Panc1 (cell line): ENCODE data around the gene TMEM107. TPM values are rescaled to one million over a fixed set of nuclear protein-coding genes. Genes with fewer than 3 reads are reported as not detected.
A peak's percentile ranks its signal among the peaks of the same experiment; 100 is the strongest.

Source experiments
- ATAC-seq: fragments of 200-7000 bp; cut with Tn5 transposase; 2 replicates; pipeline ENCODE4 v1.9.1; 2020; ENCODE audit warnings: mild to moderate bottlenecking, moderate library complexity
- BruUV-seq: library from RNA; stranded (reverse); fragments of 400-500 nt; replicated peaks from 2 replicates; lab custom pipeline; 2021; lab: Mats Ljungman, UMichigan
- CTCF ChIA-PET: fragments of 300-600 bp; sonication (Branson Sonifier 250); formaldehyde crosslinking; loops from one replicate; lab custom pipeline; 2022; ENCODE audit warnings: antibody characterized with exemption; lab: Charles Lee
- POLR2A ChIA-PET: fragments of 300-600 bp; sonication (Branson Sonifier 250); formaldehyde crosslinking; loops from one replicate; lab custom pipeline; 2022; ENCODE audit warnings: antibody characterized with exemption; lab: Charles Lee
- DNase-seq: peaks from one replicate; pipeline ENCODE4 v3.0.0-alpha.2; 2010; ENCODE audit warnings: low read depth, low spot score
- H3K27ac ChIP-seq: 2 replicates; pipeline ENCODE4 v1.5.1; 2011; ENCODE audit warnings: mild to moderate bottlenecking, low read length, inconsistent platforms
- H3K27me3 ChIP-seq: fragments of 200-500 bp; sonication (Bioruptor generic); 2 replicates; pipeline ENCODE4 v1.6.0; 2014; ENCODE audit warnings: low read length, inconsistent platforms; ENCODE audit not compliant: control insufficient read depth, insufficient read depth
- H3K36me3 ChIP-seq: fragments of 200-500 bp; sonication (Bioruptor generic); 2 replicates; pipeline ENCODE4 v1.5.1; 2014; ENCODE audit warnings: inconsistent platforms, mild to moderate bottlenecking, low read length, moderate library complexity; ENCODE audit not compliant: control insufficient read depth, insufficient read depth
- H3K4me1 ChIP-seq: 2 replicates; pipeline ENCODE4 v1.5.1; 2011; ENCODE audit warnings: inconsistent platforms, mild to moderate bottlenecking, low read length, moderate library complexity; ENCODE audit not compliant: control insufficient read depth, insufficient read depth
- H3K4me3 ChIP-seq, 2 experiments: 2 replicates each; pipeline ENCODE4 v1.5.1; 2011 to 2012; ENCODE audit warnings: low read depth in 2 of 2, low read length in 2 of 2, mild to moderate bottlenecking in 2 of 2, inconsistent platforms in 1 of 2, moderate library complexity in 1 of 2
- H3K9me3 ChIP-seq: fragments of 200-500 bp; sonication (Bioruptor generic); 2 replicates; pipeline ENCODE4 v1.5.1; 2014; ENCODE audit warnings: low read depth, mild to moderate bottlenecking, inconsistent platforms, low read length, moderate library complexity; ENCODE audit not compliant: control insufficient read depth, insufficient read depth
- CTCF ChIP-seq: fragments of 450-650 bp; IDR thresholded peaks from 2 replicates; pipeline ENCODE4 v1.5.1; 2017; ENCODE audit warnings: mild to moderate bottlenecking
- POLR2AphosphoS5 ChIP-seq: IDR thresholded peaks from 2 replicates; pipeline ENCODE4 v1.6.1; 2012; ENCODE audit warnings: mild to moderate bottlenecking, low read depth, low read length, moderate library complexity
- REST ChIP-seq, 2 experiments: IDR thresholded peaks; 2 replicates each; pipeline ENCODE4 v1.6.1; 2011 to 2012; ENCODE audit warnings: low read depth in 2 of 2, control low read depth in 1 of 2, low read length in 1 of 2, mild to moderate bottlenecking in 1 of 2, moderate library complexity in 1 of 2; ENCODE audit not compliant: insufficient read depth in 1 of 2
- SIN3A ChIP-seq: IDR thresholded peaks from 2 replicates; pipeline ENCODE4 v1.6.1; 2012; ENCODE audit warnings: low read depth, mild to moderate bottlenecking, low read length, moderate library complexity, borderline replicate concordance; ENCODE audit not compliant: insufficient read depth
- TCF7L2 ChIP-seq: IDR thresholded peaks from 2 replicates; pipeline ENCODE4 v1.6.1; 2011; ENCODE audit warnings: mild to moderate bottlenecking, low read depth, low read length, inconsistent platforms
- in situ Hi-C: cut with HindIII; loops from 2 replicates; pipeline ENCODE4 v1.10.0; 2016; ENCODE audit warnings: low sequenced_read_pairs, low pct_unique_long_range_greater_than_20kb
- intact Hi-C: fragments of 100-400 bp; cut with micrococcal nuclease; formaldehyde crosslinking; loops from one replicate; pipeline ENCODE4 v1.10.0; 2022; ENCODE audit not compliant: unreplicated experiment
- total RNA-seq: library from RNA; stranded (reverse); gene quantifications from one replicate; pipeline ENCODE4 v1.2.1, GENCODE V29; 2021; ENCODE audit not compliant: unreplicated experiment

TMEM107 gene
- total RNA-seq, 1 experiment from 2014 or later = 10.6 TPM

DNA sequence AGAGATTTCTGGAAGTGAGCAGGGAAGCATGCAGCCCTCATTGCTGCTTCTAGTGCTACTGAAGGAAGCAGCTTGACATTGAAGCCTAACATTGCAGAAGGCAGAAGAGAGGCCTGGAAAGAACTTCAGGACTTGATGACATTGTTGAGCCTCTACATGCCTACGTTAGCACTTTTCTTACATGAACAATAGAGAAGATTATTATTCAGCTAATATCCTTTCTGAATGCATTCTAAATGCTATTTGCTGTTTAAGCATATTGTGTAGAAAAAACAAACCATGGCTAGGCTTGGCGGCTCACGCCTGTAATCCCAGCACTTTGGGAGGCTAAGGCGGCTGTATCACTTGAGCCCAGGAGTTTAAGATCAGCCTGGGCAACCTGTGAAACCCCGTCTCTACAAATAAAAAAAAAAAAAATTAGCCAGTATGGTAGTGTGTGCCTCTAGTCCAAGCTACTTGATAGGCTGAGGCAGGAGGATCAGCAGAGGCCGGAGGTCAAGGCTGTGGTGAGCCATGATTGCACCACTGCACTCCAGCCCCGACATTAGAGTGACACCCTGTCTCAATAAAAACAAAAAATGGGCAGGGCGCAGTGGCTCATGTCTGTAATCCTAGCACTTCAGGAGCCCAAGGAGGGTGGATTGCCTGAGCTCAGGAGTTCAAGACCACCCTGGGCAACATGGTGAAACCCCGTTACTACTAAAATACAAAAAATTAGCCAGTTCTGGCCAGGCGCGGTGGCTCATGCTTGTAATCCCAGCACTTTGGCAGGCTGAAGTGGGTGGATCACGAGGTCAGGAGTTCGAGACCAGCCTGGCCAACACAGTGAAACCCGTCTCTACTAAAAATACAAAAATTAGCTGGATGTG is 36.4 kb upstream of the TMEM107 start:
- TF ChIP-seq CTCF (no peak), POLR2AphosphoS5 (no peak), SIN3A (no peak), TCF7L2 (no peak), REST (IDR thresholded peaks at IDR 0.05; ENCODE audit: insufficient read depth in 1 of 2, low read depth in 2 of 2, low read length in 1 of 2) (no peak)
- CTCF ChIA-PET = no interaction called here
- in situ Hi-C loops = no loop called here

DNA sequence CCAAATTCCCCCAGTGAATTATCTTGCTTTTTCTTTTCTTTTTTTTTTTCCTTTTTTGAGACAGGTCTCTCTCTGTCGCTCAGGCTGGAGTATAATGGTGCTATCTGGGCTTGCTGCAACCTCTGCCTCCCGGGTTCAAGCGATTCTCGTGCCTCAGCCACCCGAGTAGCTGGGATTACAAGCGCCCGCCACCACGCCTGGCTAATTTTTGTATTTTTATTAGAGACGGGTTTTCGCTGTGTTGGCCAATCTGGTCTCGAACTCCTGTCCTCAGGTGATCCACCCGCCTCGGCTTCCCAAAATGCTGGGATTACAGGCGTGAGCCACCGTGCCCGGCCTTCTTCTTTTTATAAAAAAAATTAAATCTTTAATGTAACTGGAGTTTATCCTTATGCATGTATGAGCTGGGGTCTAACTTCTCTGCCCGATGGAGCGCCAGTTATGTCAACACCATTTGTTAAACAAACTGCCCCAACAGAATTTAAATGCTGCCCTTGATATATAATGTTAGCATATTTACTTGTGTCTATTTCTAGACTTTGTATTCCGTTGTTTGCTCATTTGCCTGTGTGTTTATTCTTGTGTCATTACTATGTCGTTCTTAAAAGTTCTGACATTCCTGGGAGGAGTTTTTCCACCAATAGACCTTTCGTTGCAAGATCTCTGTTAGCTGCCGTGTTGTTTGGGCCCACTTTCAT is 34.7 kb upstream of the TMEM107 start:
- BruUV-seq = TSS peak; percentile 86
- no peak for DNase-seq
- intact Hi-C loops = no loop called here

More for the DNA sequence above, 36.4 kb upstream of the TMEM107 start:
- DNase-seq (no peak), ATAC-seq (no peak)
- intact Hi-C loops = no loop called here
- BruUV-seq = no TSS peak
- POLR2A ChIA-PET = no interaction called here
- Histone ChIP-seq H3K27me3 (no peaks in the 10 kb centered on the region), H3K36me3 (peaks cover 4% of the 10 kb centered on the region), H3K4me1 (peaks cover 18% of the 10 kb centered on the region), H3K27ac (no peak overlapping the region), H3K4me3 (no peak overlapping the region), H3K9me3 (no peaks in the 10 kb centered on the region)

More for the DNA sequence above, 34.7 kb upstream of the TMEM107 start:
- H3K4me3 ChIP-seq = peak overlapping the region; percentile 75 to 84
- in situ Hi-C loops = no loop called here
- ChIA-PET POLR2A (interaction anchor here (0.7 to 1.2 kb wide), 4 partner anchors 10 to 38 kb away, joined by 3 to 6 read pairs (median 4); partner anchors contain the start of genes CTC1 and PFAS), CTCF (interaction anchor here (1.2 kb wide), 1 partner anchor 155 kb away, joined by 5 read pairs; no protein-coding TSS in a partner anchor)
- peaks cover 4% of the 10 kb centered on the region for H3K36me3 ChIP-seq
- no peaks in the 10 kb centered on the region for H3K27me3 ChIP-seq
- TF ChIP-seq POLR2AphosphoS5 (no peak), TCF7L2 (no peak), SIN3A (no peak), REST (IDR thresholded peaks at IDR 0.05; ENCODE audit: insufficient read depth in 1 of 2, low read depth in 2 of 2, low read length in 1 of 2) (no peak), CTCF (no peak)
- peak; percentile 6; the same call in 1 of the 2 replicates for ATAC-seq
- no peaks in the 10 kb centered on the region for H3K9me3 ChIP-seq
- peaks cover 18% of the 10 kb centered on the region for H3K4me1 ChIP-seq
- H3K27ac ChIP-seq = peak overlapping the region; percentile 93
